ENCODE measurements around the gene MAOB. TPM values are rescaled to one million over a fixed set of nuclear protein-coding genes. Genes with fewer than 3 reads are reported as not detected.

Gene MAOB
- total RNA-seq, 1 experiment from 2014 or later = 0.30 TPM

Other genes starting within 250 kb of the MAOB start
- gene MAOA, start 226.2 kb downstream of the MAOB start, total RNA-seq (2014; rRNA removed; shearing (Covaris generic); ENCODE audit: low replicate concordance) = 0.25 and 0.40 TPM in 2 replicates
- 0.10 and 1.4 TPM in 2 replicates for gene NDP, start 90.9 kb upstream of the MAOB start, total RNA-seq (2014; rRNA removed; shearing (Covaris generic); ENCODE audit: low replicate concordance)